ENCODE results near the gene TFAP2A. TPM values are rescaled to one million over a fixed set of nuclear protein-coding genes. Genes with fewer than 3 reads are reported as not detected.

The TFAP2A gene
- total RNA-seq, 1 donor from 2014 or later, result not detected

- H3K27ac ChIP-seq (ENCODE audit: low read depth, low read length), result no peak overlapping the region
- peaks cover 0 to 3% (median 0%) of the 10 kb centered on the region in 3 donors for H3K9me3 ChIP-seq (ENCODE audit: control insufficient read depth in 3 of 3, low read length in 3 of 3)
- H3K4me3 ChIP-seq (ENCODE audit: low read length in 3 of 3), result no peak overlapping the region
- no peak overlapping the region for H3K9ac ChIP-seq (ENCODE audit: low read depth in 1 of 3, low read length in 3 of 3)
- peaks cover 11 to 12% (median 11%) of the 10 kb centered on the region in 3 donors for H3K4me1 ChIP-seq (ENCODE audit: control insufficient read depth in 3 of 3, insufficient read depth in 3 of 3, low read length in 3 of 3)
- peaks cover 99% of the 10 kb centered on the region in 3 donors for H3K27me3 ChIP-seq (ENCODE audit: control insufficient read depth in 3 of 3, insufficient read depth in 3 of 3, low read length in 3 of 3)
- H3K36me3 ChIP-seq (ENCODE audit: control insufficient read depth in 3 of 3, insufficient read depth in 3 of 3, low read length in 3 of 3), result no peaks in the 10 kb centered on the region
These were observed 5.8 kb upstream of the TFAP2A start for GRCh38 chr6:10420546-10421157.

- Histone ChIP-seq H3K9ac (ENCODE audit: low read depth in 1 of 3, low read length in 3 of 3) (no peak overlapping the region), H3K4me3 (ENCODE audit: low read length in 3 of 3) (no peak overlapping the region), H3K4me1 (ENCODE audit: control insufficient read depth in 3 of 3, insufficient read depth in 3 of 3, low read length in 3 of 3) (peaks cover 9 to 12% (median 11%) of the 10 kb centered on the region in 3 donors), H3K9me3 (ENCODE audit: control insufficient read depth in 3 of 3, low read length in 3 of 3) (peaks cover 0 to 3% (median 0%) of the 10 kb centered on the region in 3 donors), H3K27me3 (ENCODE audit: control insufficient read depth in 3 of 3, insufficient read depth in 3 of 3, low read length in 3 of 3) (peaks cover 99% of the 10 kb centered on the region in 3 donors), H3K36me3 (ENCODE audit: control insufficient read depth in 3 of 3, insufficient read depth in 3 of 3, low read length in 3 of 3) (no peaks in the 10 kb centered on the region), H3K27ac (ENCODE audit: low read depth, low read length) (no peak overlapping the region)
These were observed 5.1 kb upstream of the TFAP2A start for GRCh38 chr6:10419749-10420545.

GRCh38 chr6:10418862-10419748 is 4.2 kb upstream of the TFAP2A start:
- H3K4me3 ChIP-seq (ENCODE audit: low read length in 3 of 3), result no peak overlapping the region
- H3K4me1 ChIP-seq (ENCODE audit: control insufficient read depth in 3 of 3, insufficient read depth in 3 of 3, low read length in 3 of 3), result peaks cover 16 to 21% (median 20%) of the 10 kb centered on the region in 3 donors
- no peak overlapping the region for H3K27ac ChIP-seq (ENCODE audit: low read depth, low read length)
- peaks cover 99% of the 10 kb centered on the region in 3 donors for H3K27me3 ChIP-seq (ENCODE audit: control insufficient read depth in 3 of 3, insufficient read depth in 3 of 3, low read length in 3 of 3)
- no peaks in the 10 kb centered on the region for H3K9me3 ChIP-seq (ENCODE audit: control insufficient read depth in 3 of 3, low read length in 3 of 3)
- no peak overlapping the region for H3K9ac ChIP-seq (ENCODE audit: low read depth in 1 of 3, low read length in 3 of 3)
- no peaks in the 10 kb centered on the region for H3K36me3 ChIP-seq (ENCODE audit: control insufficient read depth in 3 of 3, insufficient read depth in 3 of 3, low read length in 3 of 3)

DNA sequence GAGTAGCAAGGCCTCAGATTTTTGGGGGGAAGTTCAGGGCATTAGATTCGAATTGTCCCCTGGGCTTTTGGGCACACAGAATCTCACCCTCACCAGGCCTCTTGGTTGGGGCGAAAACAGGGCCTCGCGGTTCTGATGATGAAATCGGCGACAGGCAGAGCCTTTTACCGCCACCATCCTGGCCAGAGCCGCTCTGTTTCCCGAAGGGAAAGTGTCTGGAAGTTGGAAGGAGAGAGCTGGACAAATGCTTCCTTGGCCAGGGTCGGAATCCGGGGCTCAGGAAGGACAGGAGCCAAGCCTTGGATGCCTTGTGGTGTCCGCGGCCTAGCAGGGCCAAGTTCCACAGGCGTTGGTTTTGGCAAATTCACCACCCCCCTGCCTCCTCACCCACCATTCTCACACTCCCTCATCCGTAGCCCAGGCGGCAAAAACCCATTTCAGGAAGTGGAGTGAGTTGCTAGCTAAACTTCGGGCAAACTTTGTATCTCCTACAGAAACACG is 3.5 kb upstream of the TFAP2A start:
- Histone ChIP-seq H3K9ac (ENCODE audit: low read depth in 1 of 3, low read length in 3 of 3) (no peak overlapping the region), H3K9me3 (ENCODE audit: control insufficient read depth in 3 of 3, low read length in 3 of 3) (no peaks in the 10 kb centered on the region), H3K4me1 (ENCODE audit: control insufficient read depth in 3 of 3, insufficient read depth in 3 of 3, low read length in 3 of 3) (peaks cover 22 to 27% (median 27%) of the 10 kb centered on the region in 3 donors), H3K27me3 (ENCODE audit: control insufficient read depth in 3 of 3, insufficient read depth in 3 of 3, low read length in 3 of 3) (peaks cover 99% of the 10 kb centered on the region in 3 donors), H3K27ac (ENCODE audit: low read depth, low read length) (no peak overlapping the region), H3K36me3 (ENCODE audit: control insufficient read depth in 3 of 3, insufficient read depth in 3 of 3, low read length in 3 of 3) (no peaks in the 10 kb centered on the region), H3K4me3 (ENCODE audit: low read length in 3 of 3) (no peak overlapping the region)

DNA sequence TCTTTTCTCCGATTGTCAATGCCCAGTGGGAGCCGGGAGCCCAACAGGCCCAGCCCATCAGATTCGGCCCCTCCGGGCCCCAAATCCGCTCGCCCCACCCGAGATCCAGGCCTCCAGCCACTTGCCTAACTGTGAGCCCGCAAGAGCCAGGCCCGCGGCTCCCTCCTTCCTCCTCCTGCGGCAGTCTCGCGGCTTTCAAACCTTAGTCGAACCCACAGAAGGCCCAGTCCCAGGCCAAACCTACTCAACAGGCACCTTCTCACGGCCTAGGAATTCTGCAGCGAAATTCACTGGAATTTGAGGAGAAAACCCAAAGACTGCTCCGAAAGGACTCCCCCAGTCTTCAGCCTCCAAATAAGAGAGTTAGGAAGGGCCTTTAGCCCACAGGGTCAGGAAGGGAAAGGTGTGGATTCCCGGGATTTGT is 2.8 kb upstream of the TFAP2A start:
- Histone ChIP-seq H3K4me3 (ENCODE audit: low read length in 3 of 3) (no peak overlapping the region), H3K4me1 (ENCODE audit: control insufficient read depth in 3 of 3, insufficient read depth in 3 of 3, low read length in 3 of 3) (peaks cover 28 to 34% (median 34%) of the 10 kb centered on the region in 3 donors), H3K9me3 (ENCODE audit: control insufficient read depth in 3 of 3, low read length in 3 of 3) (no peaks in the 10 kb centered on the region), H3K27ac (ENCODE audit: low read depth, low read length) (no peak overlapping the region), H3K36me3 (ENCODE audit: control insufficient read depth in 3 of 3, insufficient read depth in 3 of 3, low read length in 3 of 3) (no peaks in the 10 kb centered on the region), H3K9ac (ENCODE audit: low read depth in 1 of 3, low read length in 3 of 3) (no peak overlapping the region), H3K27me3 (ENCODE audit: control insufficient read depth in 3 of 3, insufficient read depth in 3 of 3, low read length in 3 of 3) (peaks cover 99% of the 10 kb centered on the region in 3 donors)

GRCh38 chr6:10416863-10417641 is 2.2 kb upstream of the TFAP2A start:
- Histone ChIP-seq H3K9me3 (ENCODE audit: control insufficient read depth in 3 of 3, low read length in 3 of 3) (no peaks in the 10 kb centered on the region), H3K27me3 (ENCODE audit: control insufficient read depth in 3 of 3, insufficient read depth in 3 of 3, low read length in 3 of 3) (peaks cover 97 to 98% (median 97%) of the 10 kb centered on the region in 3 donors), H3K36me3 (ENCODE audit: control insufficient read depth in 3 of 3, insufficient read depth in 3 of 3, low read length in 3 of 3) (no peaks in the 10 kb centered on the region), H3K9ac (ENCODE audit: low read depth in 1 of 3, low read length in 3 of 3) (no peak overlapping the region), H3K4me1 (ENCODE audit: control insufficient read depth in 3 of 3, insufficient read depth in 3 of 3, low read length in 3 of 3) (peaks cover 28 to 35% (median 34%) of the 10 kb centered on the region in 3 donors), H3K4me3 (ENCODE audit: low read length in 3 of 3) (peak overlapping the region; percentile 14 to 35 (median 26)), H3K27ac (ENCODE audit: low read depth, low read length) (no peak overlapping the region)

DNA sequence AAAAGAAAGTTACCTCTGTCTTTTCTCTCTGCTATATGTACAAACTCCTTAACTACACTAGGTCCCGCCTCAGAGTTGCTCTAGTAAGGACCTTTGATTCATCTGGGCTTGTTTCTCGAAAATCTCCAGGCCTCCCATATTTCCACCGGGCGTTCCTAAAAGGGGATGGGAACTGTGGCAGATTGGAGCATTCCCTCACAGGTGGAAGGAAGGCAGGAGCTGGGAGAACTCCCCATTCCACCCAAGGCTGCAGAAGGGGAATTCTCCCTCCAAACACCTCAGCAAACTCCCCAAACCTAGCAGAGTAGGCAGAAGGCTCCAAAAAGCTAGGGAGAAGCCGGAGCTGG is 1.6 kb upstream of the TFAP2A start:
- Histone ChIP-seq H3K4me3 (ENCODE audit: low read length in 3 of 3) (peak overlapping the region in 1 of 3 donors; percentile 14), H3K27ac (ENCODE audit: low read depth, low read length) (no peak overlapping the region), H3K4me1 (ENCODE audit: control insufficient read depth in 3 of 3, insufficient read depth in 3 of 3, low read length in 3 of 3) (peaks cover 33 to 40% (median 36%) of the 10 kb centered on the region in 3 donors), H3K27me3 (ENCODE audit: control insufficient read depth in 3 of 3, insufficient read depth in 3 of 3, low read length in 3 of 3) (peaks cover 97 to 98% (median 97%) of the 10 kb centered on the region in 3 donors), H3K9me3 (ENCODE audit: control insufficient read depth in 3 of 3, low read length in 3 of 3) (no peaks in the 10 kb centered on the region), H3K36me3 (ENCODE audit: control insufficient read depth in 3 of 3, insufficient read depth in 3 of 3, low read length in 3 of 3) (no peaks in the 10 kb centered on the region), H3K9ac (ENCODE audit: low read depth in 1 of 3, low read length in 3 of 3) (no peak overlapping the region)

DNA sequence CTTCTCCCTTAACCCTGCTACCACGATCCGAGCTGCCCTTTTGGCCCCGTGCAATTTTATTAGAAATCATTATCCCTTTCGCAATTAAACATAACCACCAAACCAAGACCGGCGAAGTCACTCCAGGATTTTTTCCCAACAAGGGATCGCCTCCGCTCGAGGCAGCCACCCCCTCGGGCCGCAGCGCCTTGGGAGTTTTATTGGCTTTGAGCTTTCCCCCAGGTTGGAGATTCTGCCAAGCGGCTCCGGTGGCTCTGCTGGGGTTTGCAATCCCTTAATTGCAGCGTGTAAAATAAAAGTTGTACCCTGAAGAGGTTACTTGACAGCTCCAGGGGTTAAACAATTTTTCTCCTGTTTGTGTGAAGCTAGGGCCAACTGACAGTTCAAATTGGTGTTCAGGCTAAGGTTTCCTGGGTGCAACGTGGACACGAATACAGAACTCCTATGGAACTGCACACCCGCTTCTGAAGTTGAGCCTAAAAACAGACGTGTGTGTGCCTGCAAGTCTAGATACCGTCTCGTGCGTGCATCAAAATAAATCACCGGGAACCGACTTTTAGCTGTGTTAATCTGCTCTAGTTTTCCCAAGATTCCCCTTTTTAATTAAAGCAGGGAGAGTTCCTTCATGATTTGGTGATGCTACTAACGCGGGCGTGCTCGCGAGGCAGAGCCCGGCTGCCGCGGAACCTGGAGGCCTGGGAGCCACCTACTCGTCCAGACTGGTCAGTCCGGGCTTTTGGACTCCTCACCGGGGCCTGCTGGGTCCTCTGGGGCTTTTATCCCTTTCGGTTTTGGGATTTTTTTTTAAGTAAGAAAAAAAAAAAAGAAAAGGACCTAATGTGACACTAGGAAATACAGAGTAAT is 975 bp upstream of the TFAP2A start:
- peaks cover 38 to 46% (median 40%) of the 10 kb centered on the region in 3 donors for H3K4me1 ChIP-seq (ENCODE audit: control insufficient read depth in 3 of 3, insufficient read depth in 3 of 3, low read length in 3 of 3)
- H3K27ac ChIP-seq (ENCODE audit: low read depth, low read length), result no peak overlapping the region
- no peaks in the 10 kb centered on the region for H3K9me3 ChIP-seq (ENCODE audit: control insufficient read depth in 3 of 3, low read length in 3 of 3)
- peaks cover 96 to 97% (median 97%) of the 10 kb centered on the region in 3 donors for H3K27me3 ChIP-seq (ENCODE audit: control insufficient read depth in 3 of 3, insufficient read depth in 3 of 3, low read length in 3 of 3)
- no peaks in the 10 kb centered on the region for H3K36me3 ChIP-seq (ENCODE audit: control insufficient read depth in 3 of 3, insufficient read depth in 3 of 3, low read length in 3 of 3)
- H3K4me3 ChIP-seq (ENCODE audit: low read length in 3 of 3), result peak overlapping the region in 1 of 3 donors; percentile 76
- no peak overlapping the region for H3K9ac ChIP-seq (ENCODE audit: low read depth in 1 of 3, low read length in 3 of 3)
